Activated CD4-positive, alpha-beta memory T cell treated with anti-CD3 and anti-CD28 coated beads for 36 hours (primary cell): Measurements from ENCODE around the gene PITPNM3. TPM values are rescaled to one million over a fixed set of nuclear protein-coding genes. Genes with fewer than 3 reads are reported as not detected.

Experiments
- CTCF ChIA-PET: fragments of 350-600 bp; sonication (Branson Sonifier 250); formaldehyde crosslinking; loops from one replicate; lab custom pipeline; 2021; ENCODE audit warnings: antibody characterized with exemption, inconsistent platforms; lab: Charles Lee
- POLR2A ChIA-PET: fragments of 350-600 bp; sonication (Branson Sonifier 250); formaldehyde crosslinking; loops from one replicate; lab custom pipeline; 2021; ENCODE audit warnings: antibody characterized with exemption; lab: Charles Lee
- DNase-seq: peaks from one replicate; pipeline ENCODE4 v3.0.0-alpha.2; 2020
- H3K27ac Mint-ChIP-seq: one replicate; pipeline ENCODE4 v1.8.0; 2021; ENCODE audit warnings: mixed read lengths
- H3K27me3 Mint-ChIP-seq: one replicate; pipeline ENCODE4 v1.8.0; 2021; ENCODE audit warnings: mixed read lengths
- H3K36me3 Mint-ChIP-seq: one replicate; pipeline ENCODE4 v1.8.0; 2021; ENCODE audit warnings: mixed read lengths
- H3K4me1 Mint-ChIP-seq: one replicate; pipeline ENCODE4 v1.8.0; 2021; ENCODE audit warnings: low read depth, mixed read lengths
- H3K4me3 Mint-ChIP-seq: one replicate; pipeline ENCODE4 v1.8.0; 2021; ENCODE audit warnings: mild to moderate bottlenecking, mixed read lengths
- H3K9me3 Mint-ChIP-seq: one replicate; pipeline ENCODE4 v1.8.0; 2021; ENCODE audit warnings: mixed read lengths
- intact Hi-C: fragments of 100-400 bp; cut with micrococcal nuclease; formaldehyde crosslinking; loops from one replicate; pipeline ENCODE4 v1.15.1; 2023
- total RNA-seq, 2 experiments: library from RNA; stranded (reverse); gene quantifications; one replicate each; pipeline ENCODE4 v1.2.3, GENCODE V29; 2021

The PITPNM3 gene
- total RNA-seq, 2 experiments from 2014 or later = 0.41 to 0.48 TPM

DNA sequence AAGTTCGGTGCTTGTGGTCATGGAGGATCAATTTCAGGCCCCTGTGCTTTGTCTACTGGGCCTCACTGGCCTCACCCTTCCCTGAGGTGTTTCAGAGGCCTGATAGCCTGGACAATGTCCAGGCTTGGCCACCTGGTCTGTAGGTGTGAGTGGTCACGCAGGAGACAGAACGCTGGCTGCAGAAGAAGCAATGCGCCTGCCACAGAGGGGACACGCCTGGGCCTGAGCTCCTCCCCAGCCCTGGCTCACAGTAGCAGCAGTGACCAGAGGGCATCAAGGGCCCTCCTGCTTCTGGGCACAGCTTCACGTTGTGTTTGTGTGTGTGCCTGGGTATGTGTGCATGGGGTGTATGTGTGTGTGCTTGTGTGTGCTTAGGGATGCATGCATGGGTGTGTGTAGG, 1.9 kb upstream of the PITPNM3 start:
- Mint-ChIP-seq H3K36me3 (no peaks in the 10 kb centered on the region), H3K27me3 (peaks cover 50% of the 10 kb centered on the region), H3K9me3 (no peaks in the 10 kb centered on the region), H3K4me1 (peaks cover 8% of the 10 kb centered on the region), H3K4me3 (no peak overlapping the region), H3K27ac (no peak overlapping the region)
- POLR2A ChIA-PET = interaction anchor here (0.5 kb wide), 1 partner anchor 40 kb away, joined by 3 read pairs; no protein-coding TSS in a partner anchor
- intact Hi-C loops = no loop called here
- CTCF ChIA-PET = no interaction called here
- no peak for DNase-seq

GRCh38 chr17:6557040-6557438, 684 bp upstream of the PITPNM3 start:
- H3K36me3 Mint-ChIP-seq = no peaks in the 10 kb centered on the region
- no peak for DNase-seq
- H3K9me3 Mint-ChIP-seq = no peaks in the 10 kb centered on the region
- peaks cover 43% of the 10 kb centered on the region for H3K27me3 Mint-ChIP-seq
- no peak overlapping the region for H3K4me3 Mint-ChIP-seq
- intact Hi-C loops = no loop called here
- ChIA-PET POLR2A (no interaction called here), CTCF (no interaction called here)
- peaks cover 8% of the 10 kb centered on the region for H3K4me1 Mint-ChIP-seq
- H3K27ac Mint-ChIP-seq = no peak overlapping the region

DNA sequence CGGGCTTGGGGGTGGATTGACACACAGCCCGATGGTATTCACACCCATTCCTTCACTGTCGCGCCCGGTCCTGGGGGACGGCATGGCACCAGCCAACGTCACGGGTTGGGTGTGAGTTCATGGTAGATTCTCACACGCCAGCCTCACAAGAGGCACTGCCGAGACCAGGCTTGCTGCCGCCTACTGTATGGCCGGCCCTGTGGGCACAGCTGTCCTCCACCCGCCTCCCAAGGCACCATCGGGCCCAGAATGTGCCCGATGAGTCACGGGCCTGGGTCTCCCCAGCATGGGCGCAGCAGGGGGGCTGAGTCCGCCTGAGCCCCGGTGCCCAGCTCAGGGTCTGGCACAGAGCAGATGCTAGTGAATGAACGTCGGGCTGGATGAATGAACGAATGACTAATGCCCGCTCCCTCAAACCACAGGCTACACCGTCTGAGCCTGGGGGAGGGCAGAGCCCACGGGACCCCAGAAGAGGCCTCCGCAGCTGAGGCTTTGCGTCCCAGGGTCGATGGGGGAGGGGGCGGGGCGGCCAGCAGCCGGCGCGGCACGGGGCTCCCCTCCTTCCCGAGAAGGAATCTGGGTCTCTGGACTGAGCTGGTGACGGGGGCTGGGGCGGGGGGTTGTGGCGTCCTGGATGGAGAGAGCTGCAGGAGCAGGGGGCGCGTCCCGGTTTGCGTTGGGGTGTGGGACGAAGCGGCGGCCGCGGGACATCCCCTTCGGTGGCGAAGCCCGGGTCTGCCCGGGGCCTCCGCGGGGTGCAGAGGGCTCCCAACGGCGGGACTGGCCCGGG, 829 bp downstream of the PITPNM3 start:
- Mint-ChIP-seq H3K4me1 (peaks cover 8% of the 10 kb centered on the region), H3K9me3 (no peaks in the 10 kb centered on the region), H3K4me3 (peak overlapping the region; percentile 59), H3K27ac (no peak overlapping the region), H3K27me3 (peaks cover 43% of the 10 kb centered on the region), H3K36me3 (no peaks in the 10 kb centered on the region)
- DNase-seq = peak; percentile 20
- ChIA-PET POLR2A (no interaction called here), CTCF (interaction anchor here (0.6 kb wide), 1 partner anchor 112 kb away, joined by 3 read pairs; no protein-coding TSS in a partner anchor)
- intact Hi-C loops = no loop called here

DNA sequence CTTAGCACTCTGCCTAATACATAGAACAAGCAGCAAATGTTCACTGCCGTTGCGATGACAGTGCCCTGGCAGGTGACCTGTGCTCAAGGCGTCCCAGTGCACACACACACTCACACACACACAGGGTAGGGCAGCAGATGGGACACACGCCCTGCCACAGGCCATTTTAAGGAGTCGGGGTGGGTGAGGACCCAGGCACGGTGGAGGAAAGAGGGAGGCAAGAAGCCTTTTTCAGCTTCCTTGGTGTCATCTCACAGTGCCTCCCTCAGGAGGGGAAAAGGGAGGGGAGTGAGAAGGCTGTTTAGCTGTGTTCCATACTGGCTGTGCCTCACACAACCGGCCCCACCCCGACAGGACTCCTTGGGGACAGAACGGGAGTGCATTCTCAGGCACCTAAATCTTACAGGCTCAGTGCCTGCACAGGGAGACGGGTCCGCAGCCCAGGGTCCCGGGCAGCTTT, 1.5 kb downstream of the PITPNM3 start:
- Mint-ChIP-seq H3K36me3 (no peaks in the 10 kb centered on the region), H3K4me3 (no peak overlapping the region), H3K9me3 (no peaks in the 10 kb centered on the region), H3K27me3 (peaks cover 39% of the 10 kb centered on the region), H3K27ac (no peak overlapping the region), H3K4me1 (peaks cover 8% of the 10 kb centered on the region)
- DNase-seq = no peak
- intact Hi-C loops = no loop called here
- CTCF ChIA-PET = interaction anchor here (0.6 kb wide), 1 partner anchor 112 kb away, joined by 3 read pairs; no protein-coding TSS in a partner anchor
- POLR2A ChIA-PET = no interaction called here

DNA sequence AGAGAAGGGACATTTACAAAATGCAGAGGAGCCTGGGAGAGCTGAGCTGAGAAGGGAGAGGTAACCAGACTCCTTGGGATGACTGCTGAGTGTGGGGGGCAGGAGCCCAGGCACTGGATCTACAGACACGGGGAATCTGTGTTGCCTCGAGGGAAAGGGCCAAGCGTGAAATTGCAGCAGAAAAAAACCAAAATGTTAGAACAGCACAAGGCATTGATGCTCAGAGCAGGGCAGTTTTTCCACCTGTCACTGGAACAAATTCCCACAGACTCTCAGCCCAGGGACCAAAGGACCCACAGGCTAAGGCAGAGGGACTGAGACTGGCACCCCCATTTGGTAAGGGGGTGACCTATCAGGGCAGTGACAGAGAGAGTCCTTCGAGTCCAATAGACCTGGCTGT, 2.0 kb downstream of the PITPNM3 start:
- no peak for DNase-seq
- Mint-ChIP-seq H3K27me3 (peaks cover 39% of the 10 kb centered on the region), H3K4me1 (peaks cover 8% of the 10 kb centered on the region), H3K4me3 (no peak overlapping the region), H3K36me3 (no peaks in the 10 kb centered on the region), H3K27ac (no peak overlapping the region), H3K9me3 (no peaks in the 10 kb centered on the region)
- intact Hi-C loops = no loop called here
- POLR2A ChIA-PET = no interaction called here
- CTCF ChIA-PET = no interaction called here

DNA sequence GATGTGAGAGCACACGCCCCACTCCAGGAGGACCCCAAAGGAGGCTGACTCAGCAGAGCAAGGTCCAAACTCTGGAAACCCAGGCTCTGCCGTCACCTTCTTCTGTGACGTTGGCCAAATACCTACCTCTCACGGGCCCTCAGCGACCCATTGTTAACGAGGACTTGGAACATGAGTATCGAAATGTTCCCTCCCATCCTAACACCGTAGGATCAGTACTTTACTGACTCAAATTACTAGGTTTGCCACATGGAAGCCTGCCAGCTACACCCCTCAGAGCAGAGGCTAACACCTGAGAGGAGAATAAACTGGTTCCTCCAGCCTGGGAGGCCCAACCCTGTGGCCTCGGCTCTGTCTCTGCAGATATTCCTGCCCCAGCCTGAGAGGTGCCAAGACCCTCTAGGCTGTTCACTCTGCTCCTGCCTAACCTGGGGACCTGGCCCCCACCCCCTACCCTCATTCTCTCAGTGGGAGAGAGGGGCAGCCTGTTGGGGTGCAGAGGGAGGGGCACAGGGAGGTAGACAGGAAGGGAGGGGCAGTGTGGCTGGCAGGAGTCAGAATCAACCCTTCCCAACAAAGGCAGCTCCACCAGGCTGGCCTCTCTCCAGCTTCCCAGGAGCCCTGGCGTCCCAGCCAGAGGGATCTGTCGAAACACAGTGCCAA, 4.4 kb downstream of the PITPNM3 start:
- POLR2A ChIA-PET = no interaction called here
- intact Hi-C loops = no loop called here
- CTCF ChIA-PET = no interaction called here
- Mint-ChIP-seq H3K4me3 (no peak overlapping the region), H3K27ac (no peak overlapping the region), H3K9me3 (no peaks in the 10 kb centered on the region), H3K27me3 (peaks cover 28% of the 10 kb centered on the region), H3K36me3 (no peaks in the 10 kb centered on the region), H3K4me1 (peaks cover 17% of the 10 kb centered on the region)
- DNase-seq = no peak

DNA sequence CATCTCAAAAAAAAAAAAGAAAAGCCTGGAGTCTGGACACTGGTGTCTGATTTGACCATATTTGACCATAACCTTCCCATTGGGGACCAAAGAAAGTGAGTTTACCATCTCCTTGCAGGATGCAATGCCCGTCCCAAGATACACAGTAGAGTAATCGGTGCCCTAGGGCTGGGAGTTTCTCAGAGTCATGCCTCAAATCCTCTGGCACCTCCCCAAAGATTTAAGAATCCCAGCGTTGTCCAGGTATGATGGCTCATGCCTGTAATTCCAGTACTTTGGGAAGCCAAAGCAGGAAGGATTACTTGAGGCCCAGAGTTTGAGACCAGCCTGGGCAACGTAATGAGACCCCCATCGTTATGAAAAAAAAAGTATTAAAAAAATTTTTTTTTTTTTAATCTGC, 5.0 kb downstream of the PITPNM3 start:
- ChIA-PET POLR2A (no interaction called here), CTCF (no interaction called here)
- Mint-ChIP-seq H3K4me1 (peaks cover 17% of the 10 kb centered on the region), H3K4me3 (no peak overlapping the region), H3K27ac (no peak overlapping the region), H3K27me3 (peaks cover 24% of the 10 kb centered on the region), H3K36me3 (no peaks in the 10 kb centered on the region), H3K9me3 (no peaks in the 10 kb centered on the region)
- no peak for DNase-seq
- intact Hi-C loops = no loop called here

- H3K36me3 Mint-ChIP-seq = no peaks in the 10 kb centered on the region
- POLR2A ChIA-PET = no interaction called here
- DNase-seq = no peak
- H3K4me3 Mint-ChIP-seq = no peak overlapping the region
- H3K27me3 Mint-ChIP-seq = peaks cover 13% of the 10 kb centered on the region
- CTCF ChIA-PET = interaction anchor here (1.4 kb wide), 1 partner anchor 78 kb away, joined by 4 read pairs; no protein-coding TSS in a partner anchor
- intact Hi-C loops = no loop called here
- peaks cover 8% of the 10 kb centered on the region for H3K4me1 Mint-ChIP-seq
- no peak overlapping the region for H3K27ac Mint-ChIP-seq
- H3K9me3 Mint-ChIP-seq = no peaks in the 10 kb centered on the region
These were observed 6.8 kb downstream of the PITPNM3 start for GRCh38 chr17:6549384-6550036.

DNA sequence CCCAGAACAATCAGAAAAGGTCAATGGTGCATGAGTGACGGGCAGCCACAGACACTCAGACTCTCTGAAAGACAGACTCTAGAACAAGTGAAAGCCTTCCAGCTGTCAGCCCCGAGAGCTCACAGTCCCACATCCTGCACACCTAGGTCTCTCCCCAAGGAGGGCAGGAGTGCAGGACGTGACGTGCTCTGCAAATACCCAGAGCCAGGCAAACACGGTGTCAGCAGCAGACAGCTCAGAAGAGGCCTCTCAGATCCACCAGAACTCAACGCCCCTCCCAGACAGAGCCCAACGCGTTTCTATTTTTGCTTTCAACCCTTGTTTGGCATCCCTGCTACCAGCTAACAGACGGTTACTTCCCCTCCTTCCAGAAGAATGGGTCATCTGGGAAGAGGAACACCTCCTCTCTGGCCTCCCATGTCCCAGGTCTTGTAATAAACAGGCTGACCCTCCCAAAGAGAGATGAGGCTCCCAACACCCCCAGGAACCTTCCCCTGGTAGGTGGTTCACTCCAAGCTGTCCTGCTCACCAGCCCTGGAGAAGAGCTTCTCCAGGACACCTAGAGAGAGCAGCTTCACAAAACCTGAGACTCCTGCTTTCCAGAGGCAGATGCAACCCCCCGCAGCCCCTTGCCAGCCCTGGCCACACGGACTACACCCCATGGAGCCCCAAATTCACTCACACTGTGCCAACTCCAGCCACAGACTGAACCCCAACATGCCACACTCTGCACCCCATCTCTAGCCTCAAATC, 7.6 kb downstream of the PITPNM3 start:
- Mint-ChIP-seq H3K27ac (no peak overlapping the region), H3K4me3 (no peak overlapping the region), H3K9me3 (no peaks in the 10 kb centered on the region), H3K4me1 (peaks cover 8% of the 10 kb centered on the region), H3K27me3 (peaks cover 6% of the 10 kb centered on the region), H3K36me3 (no peaks in the 10 kb centered on the region)
- ChIA-PET POLR2A (no interaction called here), CTCF (interaction anchor here (1.2 to 1.4 kb wide), 2 partner anchors 76 to 77 kb away, joined by 4 read pairs; no protein-coding TSS in a partner anchor)
- peak; percentile 57 for DNase-seq
- intact Hi-C loops = no loop called here

DNA sequence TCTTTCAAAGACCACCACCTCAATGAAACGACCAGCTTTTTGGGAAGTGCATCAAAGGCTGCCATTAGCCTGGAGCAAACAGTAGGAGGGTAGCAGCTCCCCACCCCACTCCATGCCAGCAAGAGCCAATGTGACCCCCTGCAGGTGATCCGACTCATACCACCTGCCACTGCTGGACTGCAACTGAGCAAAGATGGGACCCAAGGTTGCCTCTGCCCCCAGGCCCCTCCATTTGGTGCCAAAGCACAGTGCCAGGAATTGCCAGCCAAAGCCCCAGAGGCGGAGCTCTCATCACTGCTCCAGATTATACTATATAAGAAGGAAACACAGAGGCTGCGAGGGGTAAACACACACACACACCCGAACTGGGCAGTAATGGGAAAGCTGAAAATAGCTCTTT, 8.3 kb downstream of the PITPNM3 start:
- intact Hi-C loops = no loop called here
- no peak overlapping the region for H3K4me3 Mint-ChIP-seq
- H3K36me3 Mint-ChIP-seq = no peaks in the 10 kb centered on the region
- no peaks in the 10 kb centered on the region for H3K9me3 Mint-ChIP-seq
- ChIA-PET POLR2A (no interaction called here), CTCF (interaction anchor here (1.2 kb wide), 1 partner anchor 75 kb away, joined by 4 read pairs; no protein-coding TSS in a partner anchor)
- H3K27ac Mint-ChIP-seq = no peak overlapping the region
- no peaks in the 10 kb centered on the region for H3K27me3 Mint-ChIP-seq
- DNase-seq = no peak
- peaks cover 8% of the 10 kb centered on the region for H3K4me1 Mint-ChIP-seq

- Mint-ChIP-seq H3K36me3 (no peaks in the 10 kb centered on the region), H3K4me3 (no peak overlapping the region), H3K9me3 (no peaks in the 10 kb centered on the region), H3K4me1 (peaks cover 8% of the 10 kb centered on the region), H3K27ac (no peak overlapping the region), H3K27me3 (no peaks in the 10 kb centered on the region)
- no peak for DNase-seq
- CTCF ChIA-PET = no interaction called here
- intact Hi-C loops = no loop called here
- POLR2A ChIA-PET = no interaction called here
These were observed 9.0 kb downstream of the PITPNM3 start for GRCh38 chr17:6547336-6547735.
